HepG2 (cell line): Measurements from ENCODE around the gene MVB12A. TPM values are rescaled to one million over a fixed set of nuclear protein-coding genes. Genes with fewer than 3 reads are reported as not detected.

Experiments
- EEA1 ChIP-seq: sonication (generic); formaldehyde crosslinking; IDR thresholded peaks from 2 replicates; pipeline ENCODE4 v1.5.1; 2020; ENCODE audit warnings: mild to moderate bottlenecking, missing genetic modification reagents, borderline replicate concordance
- LCORL ChIP-seq, 2 experiments: fragments of 450-650 bp in 1 of 2; sonication (generic) in 1 of 2; formaldehyde crosslinking in 1 of 2; IDR thresholded peaks; 2 replicates each; pipeline versions ENCODE4 v1.5.0 to v1.6.1; 2017 to 2020; ENCODE audit warnings: antibody characterized with exemption in 1 of 2, missing genetic modification reagents in 1 of 2
- MIXL1 ChIP-seq: IDR thresholded peaks from 2 replicates; pipeline ENCODE4 v1.6.1; 2016
- MXI1 ChIP-seq: IDR thresholded peaks from 3 replicates; pipeline ENCODE4 v1.6.1; 2012; ENCODE audit warnings: low read depth, low read length, inconsistent platforms, borderline replicate concordance
- NCOR1 ChIP-seq: fragments of 200-600 bp; sonication (generic); IDR thresholded peaks from 2 replicates; pipeline ENCODE4 v1.7.0; 2017; ENCODE audit warnings: antibody characterized with exemption, low read length, borderline replicate concordance
- RXRB ChIP-seq: IDR thresholded peaks from 2 replicates; pipeline ENCODE4 v1.6.1; 2016; ENCODE audit warnings: borderline replicate concordance, missing genetic modification reagents, missing compliant biosample characterization
- ZBTB38 ChIP-seq: sonication (generic); formaldehyde crosslinking; IDR thresholded peaks from 2 replicates; pipeline ENCODE4 v1.5.1; 2020; ENCODE audit warnings: mild to moderate bottlenecking, missing genetic modification reagents
- ZNF143 ChIP-seq: sonication (generic); formaldehyde crosslinking; IDR thresholded peaks from 2 replicates; pipeline ENCODE4 v1.4.0; 2020; ENCODE audit warnings: missing genetic modification reagents
- ZNF292 ChIP-seq: sonication (generic); formaldehyde crosslinking; IDR thresholded peaks from 2 replicates; pipeline ENCODE4 v1.8.1; 2022; ENCODE audit warnings: mild to moderate bottlenecking, low read depth, missing genetic modification reagents, borderline replicate concordance
- ZNF614 ChIP-seq: IDR thresholded peaks from 2 replicates; pipeline ENCODE4 v1.6.1; 2018; ENCODE audit warnings: missing biosample characterization, missing genetic modification reagents, inconsistent platforms, borderline replicate concordance
- ZNF878 ChIP-seq: sonication (generic); formaldehyde crosslinking; IDR thresholded peaks from 2 replicates; pipeline ENCODE4 v1.8.1; 2023; ENCODE audit warnings: mild to moderate bottlenecking, missing genetic modification reagents, moderate library complexity
- polyA plus RNA-seq, 8 experiments: library from polyadenylated mRNA; depleted of rRNA in 3 of 8; stranded (reverse) in 7 of 8; unstranded in 1 of 8; fragments of >200 nt; fragmentation: Illumina TruSeq in 4 of 8; extraction: Trizol in 4 of 8; gene quantifications; 2 replicates each; pipeline versions ENCODE4 v1.2.1 to v1.2.3, GENCODE V29; 2011 to 2016; ENCODE audit warnings: low read depth in 4 of 8, missing spikeins in 1 of 8, mixed read lengths in 1 of 8; ENCODE audit not compliant: insufficient read depth in 1 of 8
- total RNA-seq, 5 experiments: library from RNA; depleted of rRNA; stranded (reverse); fragments of >200 nt; fragmentation: Illumina TruSeq; extraction: Trizol; gene quantifications; 2 replicates each; pipeline ENCODE4 v1.2.3, GENCODE V29; 2016; ENCODE audit warnings: low read depth in 1 of 5
- TF ChIP-seq, protein P1 (sequence below): sonication (generic); formaldehyde crosslinking; IDR thresholded peaks from 2 replicates; pipeline ENCODE4 v1.4.0; 2020; ENCODE audit warnings: mild to moderate bottlenecking, missing genetic modification reagents
- TF ChIP-seq, protein P2 (sequence below): sonication (generic); formaldehyde crosslinking; IDR thresholded peaks from 2 replicates; pipeline ENCODE4 v1.4.0; 2020; ENCODE audit warnings: missing genetic modification reagents, borderline replicate concordance
- TF ChIP-seq, protein P3 (sequence below): sonication (generic); formaldehyde crosslinking; IDR thresholded peaks from 2 replicates; pipeline ENCODE4 v1.4.0; 2020; ENCODE audit warnings: mild to moderate bottlenecking, missing genetic modification reagents
- TF ChIP-seq, protein P4 (sequence below): sonication (generic); formaldehyde crosslinking; IDR thresholded peaks from 2 replicates; pipeline ENCODE4 v1.9.0; 2022; ENCODE audit warnings: missing genetic modification reagents, mild to moderate bottlenecking, borderline replicate concordance

The MVB12A gene
- total and polyA plus RNA-seq, 2 of the 13 experiments (the other 11 are each of a cell fraction or from before 2014, with no cell fraction given) = 35.7 to 36.1 TPM

DNA sequence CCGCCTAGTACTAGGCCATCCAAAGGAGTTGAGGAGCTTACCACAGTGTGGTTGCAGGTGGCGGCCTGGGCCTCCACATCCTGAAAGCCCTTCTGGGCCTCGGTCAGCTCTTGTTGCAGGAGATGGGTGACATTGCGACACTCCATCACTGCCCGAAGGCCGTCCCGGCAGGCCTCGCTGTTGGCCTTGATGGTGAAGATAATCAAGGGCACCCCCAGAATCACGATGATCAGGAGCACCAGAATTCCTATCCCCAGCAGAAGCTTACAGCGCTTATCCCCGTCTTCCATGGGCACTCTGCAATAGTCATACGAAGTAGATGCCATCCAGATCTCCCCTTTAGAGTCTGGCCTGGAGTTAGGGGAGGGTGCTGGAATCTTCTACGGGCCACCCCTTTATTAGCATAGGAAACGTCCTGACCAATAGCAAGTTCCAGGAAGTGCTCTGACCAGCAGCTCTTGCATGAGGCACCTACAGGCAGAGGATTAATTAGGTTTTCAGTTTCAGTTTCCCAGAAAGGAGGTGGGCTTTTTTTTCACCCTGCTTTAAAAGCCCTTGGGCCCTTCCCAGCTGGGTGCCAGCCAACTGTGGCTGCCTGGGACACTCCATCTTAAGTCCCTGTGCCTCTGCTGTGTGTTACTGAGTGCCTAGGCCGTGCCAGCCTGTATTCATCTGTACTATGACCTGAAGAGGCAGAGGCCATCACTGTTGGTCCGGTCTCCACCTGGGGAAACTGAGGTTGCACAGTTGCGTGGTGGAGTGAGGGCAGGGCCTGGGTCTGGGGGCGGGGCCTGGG is 14.4 kb upstream of the MVB12A start, which contains the start of gene BST2 (continued):
- TF ChIP-seq, protein P1, sequence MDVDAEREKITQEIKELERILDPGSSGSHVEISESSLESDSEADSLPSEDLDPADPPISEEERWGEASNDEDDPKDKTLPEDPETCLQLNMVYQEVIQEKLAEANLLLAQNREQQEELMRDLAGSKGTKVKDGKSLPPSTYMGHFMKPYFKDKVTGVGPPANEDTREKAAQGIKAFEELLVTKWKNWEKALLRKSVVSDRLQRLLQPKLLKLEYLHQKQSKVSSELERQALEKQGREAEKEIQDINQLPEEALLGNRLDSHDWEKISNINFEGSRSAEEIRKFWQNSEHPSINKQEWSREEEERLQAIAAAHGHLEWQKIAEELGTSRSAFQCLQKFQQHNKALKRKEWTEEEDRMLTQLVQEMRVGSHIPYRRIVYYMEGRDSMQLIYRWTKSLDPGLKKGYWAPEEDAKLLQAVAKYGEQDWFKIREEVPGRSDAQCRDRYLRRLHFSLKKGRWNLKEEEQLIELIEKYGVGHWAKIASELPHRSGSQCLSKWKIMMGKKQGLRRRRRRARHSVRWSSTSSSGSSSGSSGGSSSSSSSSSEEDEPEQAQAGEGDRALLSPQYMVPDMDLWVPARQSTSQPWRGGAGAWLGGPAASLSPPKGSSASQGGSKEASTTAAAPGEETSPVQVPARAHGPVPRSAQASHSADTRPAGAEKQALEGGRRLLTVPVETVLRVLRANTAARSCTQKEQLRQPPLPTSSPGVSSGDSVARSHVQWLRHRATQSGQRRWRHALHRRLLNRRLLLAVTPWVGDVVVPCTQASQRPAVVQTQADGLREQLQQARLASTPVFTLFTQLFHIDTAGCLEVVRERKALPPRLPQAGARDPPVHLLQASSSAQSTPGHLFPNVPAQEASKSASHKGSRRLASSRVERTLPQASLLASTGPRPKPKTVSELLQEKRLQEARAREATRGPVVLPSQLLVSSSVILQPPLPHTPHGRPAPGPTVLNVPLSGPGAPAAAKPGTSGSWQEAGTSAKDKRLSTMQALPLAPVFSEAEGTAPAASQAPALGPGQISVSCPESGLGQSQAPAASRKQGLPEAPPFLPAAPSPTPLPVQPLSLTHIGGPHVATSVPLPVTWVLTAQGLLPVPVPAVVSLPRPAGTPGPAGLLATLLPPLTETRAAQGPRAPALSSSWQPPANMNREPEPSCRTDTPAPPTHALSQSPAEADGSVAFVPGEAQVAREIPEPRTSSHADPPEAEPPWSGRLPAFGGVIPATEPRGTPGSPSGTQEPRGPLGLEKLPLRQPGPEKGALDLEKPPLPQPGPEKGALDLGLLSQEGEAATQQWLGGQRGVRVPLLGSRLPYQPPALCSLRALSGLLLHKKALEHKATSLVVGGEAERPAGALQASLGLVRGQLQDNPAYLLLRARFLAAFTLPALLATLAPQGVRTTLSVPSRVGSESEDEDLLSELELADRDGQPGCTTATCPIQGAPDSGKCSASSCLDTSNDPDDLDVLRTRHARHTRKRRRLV (CRISPR knock-in tag) = peak; percentile 99
- TF ChIP-seq ZNF292 (CRISPR knock-in tag) (0 out of 2 replicates have a peak, but pooled peaks have one; percentile 34), LCORL (IDR thresholded peaks at IDR 0.05) (no peak), LCORL (CRISPR knock-in tag; IDR thresholded peaks at IDR 0.05) (peak; percentile 73), ZNF143 (CRISPR knock-in tag) (peak; percentile 62), MXI1 (no peak; the same call in 2 of the 3 replicates), MIXL1 (CRISPR knock-in tag) (peak; percentile 88; the same call in 1 of the 2 replicates), ZBTB38 (peak; percentile 34; the same call in 1 of the 2 replicates), RXRB (CRISPR knock-in tag) (peak; percentile 8; the same call in 1 of the 2 replicates), ZNF878 (CRISPR knock-in tag) (peak; percentile 72; the same call in 1 of the 2 replicates), ZNF614 (peak; percentile 63), EEA1 (CRISPR knock-in tag) (no peak), NCOR1 (no peak)
- TF ChIP-seq, protein P2, sequence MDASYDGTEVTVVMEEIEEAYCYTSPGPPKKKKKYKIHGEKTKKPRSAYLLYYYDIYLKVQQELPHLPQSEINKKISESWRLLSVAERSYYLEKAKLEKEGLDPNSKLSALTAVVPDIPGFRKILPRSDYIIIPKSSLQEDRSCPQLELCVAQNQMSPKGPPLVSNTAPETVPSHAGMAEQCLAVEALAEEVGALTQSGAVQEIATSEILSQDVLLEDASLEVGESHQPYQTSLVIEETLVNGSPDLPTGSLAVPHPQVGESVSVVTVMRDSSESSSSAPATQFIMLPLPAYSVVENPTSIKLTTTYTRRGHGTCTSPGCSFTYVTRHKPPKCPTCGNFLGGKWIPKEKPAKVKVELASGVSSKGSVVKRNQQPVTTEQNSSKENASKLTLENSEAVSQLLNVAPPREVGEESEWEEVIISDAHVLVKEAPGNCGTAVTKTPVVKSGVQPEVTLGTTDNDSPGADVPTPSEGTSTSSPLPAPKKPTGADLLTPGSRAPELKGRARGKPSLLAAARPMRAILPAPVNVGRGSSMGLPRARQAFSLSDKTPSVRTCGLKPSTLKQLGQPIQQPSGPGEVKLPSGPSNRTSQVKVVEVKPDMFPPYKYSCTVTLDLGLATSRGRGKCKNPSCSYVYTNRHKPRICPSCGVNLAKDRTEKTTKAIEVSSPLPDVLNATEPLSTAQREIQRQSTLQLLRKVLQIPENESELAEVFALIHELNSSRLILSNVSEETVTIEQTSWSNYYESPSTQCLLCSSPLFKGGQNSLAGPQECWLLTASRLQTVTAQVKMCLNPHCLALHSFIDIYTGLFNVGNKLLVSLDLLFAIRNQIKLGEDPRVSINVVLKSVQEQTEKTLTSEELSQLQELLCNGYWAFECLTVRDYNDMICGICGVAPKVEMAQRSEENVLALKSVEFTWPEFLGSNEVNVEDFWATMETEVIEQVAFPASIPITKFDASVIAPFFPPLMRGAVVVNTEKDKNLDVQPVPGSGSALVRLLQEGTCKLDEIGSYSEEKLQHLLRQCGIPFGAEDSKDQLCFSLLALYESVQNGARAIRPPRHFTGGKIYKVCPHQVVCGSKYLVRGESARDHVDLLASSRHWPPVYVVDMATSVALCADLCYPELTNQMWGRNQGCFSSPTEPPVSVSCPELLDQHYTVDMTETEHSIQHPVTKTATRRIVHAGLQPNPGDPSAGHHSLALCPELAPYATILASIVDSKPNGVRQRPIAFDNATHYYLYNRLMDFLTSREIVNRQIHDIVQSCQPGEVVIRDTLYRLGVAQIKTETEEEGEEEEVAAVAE (CRISPR knock-in tag) = peak; percentile 49; the same call in 1 of the 2 replicates
- TF ChIP-seq, protein P3, sequence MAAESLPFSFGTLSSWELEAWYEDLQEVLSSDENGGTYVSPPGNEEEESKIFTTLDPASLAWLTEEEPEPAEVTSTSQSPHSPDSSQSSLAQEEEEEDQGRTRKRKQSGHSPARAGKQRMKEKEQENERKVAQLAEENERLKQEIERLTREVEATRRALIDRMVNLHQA (CRISPR knock-in tag) = no peak
- TF ChIP-seq, protein P4, sequence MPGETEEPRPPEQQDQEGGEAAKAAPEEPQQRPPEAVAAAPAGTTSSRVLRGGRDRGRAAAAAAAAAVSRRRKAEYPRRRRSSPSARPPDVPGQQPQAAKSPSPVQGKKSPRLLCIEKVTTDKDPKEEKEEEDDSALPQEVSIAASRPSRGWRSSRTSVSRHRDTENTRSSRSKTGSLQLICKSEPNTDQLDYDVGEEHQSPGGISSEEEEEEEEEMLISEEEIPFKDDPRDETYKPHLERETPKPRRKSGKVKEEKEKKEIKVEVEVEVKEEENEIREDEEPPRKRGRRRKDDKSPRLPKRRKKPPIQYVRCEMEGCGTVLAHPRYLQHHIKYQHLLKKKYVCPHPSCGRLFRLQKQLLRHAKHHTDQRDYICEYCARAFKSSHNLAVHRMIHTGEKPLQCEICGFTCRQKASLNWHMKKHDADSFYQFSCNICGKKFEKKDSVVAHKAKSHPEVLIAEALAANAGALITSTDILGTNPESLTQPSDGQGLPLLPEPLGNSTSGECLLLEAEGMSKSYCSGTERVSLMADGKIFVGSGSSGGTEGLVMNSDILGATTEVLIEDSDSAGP = peak; percentile 39; the same call in 1 of the 2 replicates
